ACC112 (cell line): Measurements from ENCODE around the gene VSIG10L.

Source experiments
- H2AFZ ChIP-seq: fragments of 200-600 bp; sonication (generic); one replicate; pipeline ENCODE4 v1.6.0; 2017; ENCODE audit warnings: antibody characterized with exemption, low read length; ENCODE audit not compliant: unreplicated experiment
- H3K27ac ChIP-seq: fragments of 200-600 bp; sonication (generic); 2 replicates; pipeline ENCODE4 v1.5.1; 2014; ENCODE audit warnings: low read depth, mild to moderate bottlenecking, antibody characterized with exemption, low read length, moderate library complexity
- H3K27me3 ChIP-seq: fragments of 200-600 bp; sonication (generic); 2 replicates; pipeline ENCODE4 v1.6.1; 2014; ENCODE audit warnings: mild to moderate bottlenecking, antibody characterized with exemption, low read length, moderate library complexity, mixed read lengths; ENCODE audit not compliant: insufficient read depth
- H3K36me3 ChIP-seq: fragments of 200-600 bp; sonication (generic); 2 replicates; pipeline ENCODE4 v1.6.1; 2016; ENCODE audit warnings: mild to moderate bottlenecking, antibody characterized with exemption, low read length, moderate library complexity, mixed read lengths; ENCODE audit not compliant: insufficient read depth
- H3K4me1 ChIP-seq: fragments of 200-600 bp; sonication (generic); one replicate; pipeline ENCODE4 v1.6.1; 2016; ENCODE audit warnings: low read length, mixed read lengths; ENCODE audit not compliant: insufficient read depth, unreplicated experiment, control insufficient read depth
- H3K4me3 ChIP-seq: fragments of 200-600 bp; sonication (generic); 2 replicates; pipeline ENCODE4 v1.5.1; 2014; ENCODE audit warnings: mild to moderate bottlenecking, low read depth, low read length
- H3K79me2 ChIP-seq: fragments of 200-600 bp; sonication (generic); one replicate; pipeline ENCODE4 v1.6.0; 2016; ENCODE audit warnings: low read length; ENCODE audit not compliant: control insufficient read depth, unreplicated experiment, insufficient read depth

Gene VSIG10L

GRCh38 chr19:51285682-51286081 lies 56.3 kb downstream of the VSIG10L start:
- Histone ChIP-seq H3K27me3 (peaks cover 51% of the 10 kb centered on the region), H3K4me3 (no peak overlapping the region), H3K79me2 (no peaks in the 10 kb centered on the region), H3K36me3 (no peaks in the 10 kb centered on the region), H3K4me1 (no peaks in the 10 kb centered on the region), H2AFZ (no peak overlapping the region), H3K27ac (no peak overlapping the region)

GRCh38 chr19:51282335-51282734 lies 59.6 kb downstream of the VSIG10L start:
- Histone ChIP-seq H3K27ac (no peak overlapping the region), H3K36me3 (no peaks in the 10 kb centered on the region), H2AFZ (no peak overlapping the region), H3K79me2 (no peaks in the 10 kb centered on the region), H3K4me3 (no peak overlapping the region), H3K27me3 (peaks cover 38% of the 10 kb centered on the region), H3K4me1 (no peaks in the 10 kb centered on the region)
